RWPE2 (cell line): Measurements from ENCODE around the gene ATP10B.
"Not testable (repeated sequence)": the region's sequence is repeated elsewhere in the genome, so short reads cannot be mapped to it uniquely, and the experiment has no call there.

ENCODE experiments used
- ATAC-seq: fragments of 200-7000 bp; cut with Tn5 transposase; 3 replicates; pipeline ENCODE4 v1.9.1; 2021; ENCODE audit warnings: low read depth
- DNase-seq: peaks from one replicate; pipeline ENCODE4 v3.0.0-alpha.2; 2020; ENCODE audit warnings: low spot score
- H3K27ac ChIP-seq: fragments of 450-650 bp; 2 replicates; pipeline ENCODE4 v1.5.1; 2017; ENCODE audit warnings: mild to moderate bottlenecking; ENCODE audit not compliant: poor library complexity, severe bottlenecking
- H3K27me3 ChIP-seq: fragments of 250-450 bp; sonication (Bioruptor Pico); 2 replicates; pipeline ENCODE4 v1.5.1; 2021; ENCODE audit warnings: mild to moderate bottlenecking, moderate library complexity; ENCODE audit not compliant: insufficient read depth, poor library complexity, severe bottlenecking
- H3K36me3 ChIP-seq: fragments of 250-450 bp; sonication (Bioruptor Pico); 2 replicates; pipeline ENCODE4 v1.5.1; 2020; ENCODE audit warnings: low read depth, mild to moderate bottlenecking, moderate library complexity
- H3K4me1 ChIP-seq: fragments of 250-450 bp; sonication (Bioruptor Pico); 2 replicates; pipeline ENCODE4 v1.5.1; 2021; ENCODE audit warnings: mild to moderate bottlenecking, moderate library complexity; ENCODE audit not compliant: insufficient read depth, poor library complexity, severe bottlenecking
- H3K4me3 ChIP-seq: fragments of 250-450 bp; sonication (Bioruptor Pico); 2 replicates; pipeline ENCODE4 v1.5.1; 2021; ENCODE audit warnings: mild to moderate bottlenecking, moderate library complexity; ENCODE audit not compliant: severe bottlenecking
- H3K9me3 ChIP-seq: fragments of 250-450 bp; sonication (Bioruptor Pico); 2 replicates; pipeline ENCODE4 v1.5.1; 2021; ENCODE audit warnings: mild to moderate bottlenecking, moderate library complexity; ENCODE audit not compliant: severe bottlenecking
- TF ChIP-seq, protein P1 (sequence below): fragments of 450-650 bp; IDR thresholded peaks from one replicate; pipeline ENCODE4 v1.5.1; 2017; ENCODE audit warnings: mild to moderate bottlenecking, moderate library complexity; ENCODE audit not compliant: poor library complexity, severe bottlenecking

Gene ATP10B

DNA sequence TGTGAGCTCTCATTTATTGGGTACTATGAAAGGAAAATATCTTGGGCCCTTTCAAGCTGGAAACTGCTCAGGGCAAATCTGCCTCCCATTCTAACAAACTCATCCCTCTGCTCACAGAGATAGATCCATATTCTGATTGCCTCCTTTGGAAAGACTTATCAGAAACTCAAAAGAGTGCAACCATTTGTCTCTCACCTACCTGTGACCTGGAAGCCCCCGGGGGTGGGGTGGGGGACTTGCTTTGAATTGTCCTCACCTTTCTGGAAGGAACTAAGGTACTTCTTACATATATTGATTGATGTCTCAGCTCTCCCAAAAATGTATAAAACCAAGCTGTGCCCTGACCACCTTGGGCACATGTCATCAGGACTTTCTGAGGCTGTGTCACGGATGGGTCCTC, 125.3 kb downstream of the ATP10B start:
- no peak overlapping the region for H3K27ac ChIP-seq
- H3K4me3 ChIP-seq = no peak overlapping the region
- no peaks in the 10 kb centered on the region for H3K36me3 ChIP-seq
- no peaks in the 10 kb centered on the region for H3K4me1 ChIP-seq
- DNase-seq (no peak), ATAC-seq (no peak)
- no peaks in the 10 kb centered on the region for H3K9me3 ChIP-seq
- TF ChIP-seq, protein P1, sequence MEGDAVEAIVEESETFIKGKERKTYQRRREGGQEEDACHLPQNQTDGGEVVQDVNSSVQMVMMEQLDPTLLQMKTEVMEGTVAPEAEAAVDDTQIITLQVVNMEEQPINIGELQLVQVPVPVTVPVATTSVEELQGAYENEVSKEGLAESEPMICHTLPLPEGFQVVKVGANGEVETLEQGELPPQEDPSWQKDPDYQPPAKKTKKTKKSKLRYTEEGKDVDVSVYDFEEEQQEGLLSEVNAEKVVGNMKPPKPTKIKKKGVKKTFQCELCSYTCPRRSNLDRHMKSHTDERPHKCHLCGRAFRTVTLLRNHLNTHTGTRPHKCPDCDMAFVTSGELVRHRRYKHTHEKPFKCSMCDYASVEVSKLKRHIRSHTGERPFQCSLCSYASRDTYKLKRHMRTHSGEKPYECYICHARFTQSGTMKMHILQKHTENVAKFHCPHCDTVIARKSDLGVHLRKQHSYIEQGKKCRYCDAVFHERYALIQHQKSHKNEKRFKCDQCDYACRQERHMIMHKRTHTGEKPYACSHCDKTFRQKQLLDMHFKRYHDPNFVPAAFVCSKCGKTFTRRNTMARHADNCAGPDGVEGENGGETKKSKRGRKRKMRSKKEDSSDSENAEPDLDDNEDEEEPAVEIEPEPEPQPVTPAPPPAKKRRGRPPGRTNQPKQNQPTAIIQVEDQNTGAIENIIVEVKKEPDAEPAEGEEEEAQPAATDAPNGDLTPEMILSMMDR = no peak
- no peaks in the 10 kb centered on the region for H3K27me3 ChIP-seq

DNA sequence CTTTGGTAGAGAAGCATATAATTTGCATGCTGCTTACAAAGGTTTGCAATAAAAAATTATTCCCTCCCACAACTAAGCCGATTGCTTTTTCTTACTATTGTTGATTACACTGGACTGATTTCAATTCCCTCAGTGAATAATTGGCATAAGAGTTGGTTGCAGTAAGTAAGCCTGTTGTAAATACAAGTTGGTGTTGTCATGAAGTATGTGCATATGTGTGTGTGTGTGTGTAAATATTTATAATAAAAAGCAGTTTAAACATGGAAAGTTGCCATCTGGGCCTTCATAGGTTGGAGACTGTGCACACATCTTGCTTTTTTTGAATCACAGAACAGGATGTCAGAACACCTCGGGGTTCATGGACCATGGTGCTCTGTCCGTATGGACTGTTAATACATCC, 131.2 kb downstream of the ATP10B start:
- no peak overlapping the region for H3K4me3 ChIP-seq
- H3K9me3 ChIP-seq = no peaks in the 10 kb centered on the region
- no peaks in the 10 kb centered on the region for H3K27me3 ChIP-seq
- H3K27ac ChIP-seq = no peak overlapping the region
- no peaks in the 10 kb centered on the region for H3K4me1 ChIP-seq
- H3K36me3 ChIP-seq = no peaks in the 10 kb centered on the region
- ATAC-seq (no peak), DNase-seq (no peak)
- TF ChIP-seq, protein P1 = no peak

DNA sequence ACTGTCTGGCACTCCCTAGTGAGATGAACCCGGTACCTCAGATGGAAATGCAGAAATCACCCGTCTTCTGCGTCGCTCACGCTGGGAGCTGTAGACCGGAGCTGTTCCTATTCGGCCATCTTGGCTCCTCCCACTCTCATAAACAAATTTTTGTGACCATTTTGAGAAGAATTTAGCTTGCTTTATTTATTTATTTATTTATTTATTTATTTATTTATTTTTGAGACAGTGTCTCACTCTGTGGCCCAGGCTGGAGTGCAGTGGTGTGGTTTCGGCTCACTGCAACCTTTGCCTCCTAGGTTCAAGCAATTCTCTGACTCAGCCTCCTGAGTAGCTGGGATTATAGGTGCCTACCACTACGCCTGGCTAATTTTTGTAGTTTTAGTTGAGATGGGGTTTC, 136.5 kb downstream of the ATP10B start:
- not testable (repeated sequence) for DNase-seq, H3K27me3 ChIP-seq, H3K4me3 ChIP-seq, ATAC-seq, H3K9me3 ChIP-seq, H3K4me1 ChIP-seq, H3K36me3 ChIP-seq, H3K27ac ChIP-seq

DNA sequence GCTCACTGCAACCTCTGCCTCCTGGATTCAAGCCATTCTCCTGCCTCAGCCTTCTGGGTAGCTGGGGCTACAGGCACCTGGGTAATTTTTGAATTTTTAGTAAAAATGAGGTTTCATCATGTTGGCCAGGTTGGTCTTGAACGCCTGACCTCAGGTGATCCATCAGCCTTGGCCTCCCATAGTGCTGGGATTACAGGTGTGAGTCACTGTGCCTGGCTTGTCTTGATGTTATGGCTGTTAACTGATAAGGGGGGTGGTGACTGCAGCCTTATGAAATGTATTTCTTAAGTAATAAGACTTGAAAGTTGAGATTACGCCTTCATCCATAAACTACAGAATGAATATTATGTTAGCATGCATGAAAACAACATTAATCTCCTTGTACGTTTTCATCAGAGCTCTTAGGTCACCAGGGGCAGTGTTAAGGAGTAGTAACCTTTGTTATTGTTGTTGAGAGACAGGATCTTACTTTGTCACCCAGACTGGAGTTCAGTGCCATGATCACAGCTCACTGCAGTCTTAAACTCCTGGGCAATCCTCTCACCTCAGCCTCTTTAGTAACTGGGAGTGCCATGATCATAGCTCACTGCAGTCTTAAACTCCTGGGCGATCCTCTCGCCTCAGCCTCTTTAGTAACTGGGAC, 148.3 kb downstream of the ATP10B start:
- DNase-seq (no peak), ATAC-seq (no peak)
- no peaks in the 10 kb centered on the region for H3K36me3 ChIP-seq
- H3K4me1 ChIP-seq = no peaks in the 10 kb centered on the region
- peaks cover 5% of the 10 kb centered on the region for H3K9me3 ChIP-seq
- TF ChIP-seq, protein P1 = no peak
- H3K27me3 ChIP-seq = no peaks in the 10 kb centered on the region
- no peak overlapping the region for H3K27ac ChIP-seq
- no peak overlapping the region for H3K4me3 ChIP-seq

DNA sequence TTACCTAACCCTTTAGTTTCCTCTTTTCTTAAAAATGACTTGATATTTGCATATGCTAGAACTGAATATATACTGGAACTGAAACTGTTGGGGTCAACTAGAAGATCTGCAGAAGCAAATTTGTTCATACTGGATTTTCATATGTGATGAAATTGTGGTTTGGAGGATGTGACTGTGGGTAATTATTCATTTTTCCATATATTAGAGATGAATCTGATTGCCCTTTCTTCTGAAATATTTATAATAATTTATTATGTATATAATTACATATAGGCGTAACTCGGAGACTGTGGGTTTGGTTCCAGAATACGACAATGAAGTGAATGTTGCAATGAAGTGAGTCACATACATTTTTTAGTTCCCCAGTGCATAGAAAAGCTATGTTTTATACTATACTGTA, 149.1 kb downstream of the ATP10B start:
- H3K9me3 ChIP-seq = peaks cover 5% of the 10 kb centered on the region
- no peak overlapping the region for H3K27ac ChIP-seq
- H3K4me3 ChIP-seq = no peak overlapping the region
- H3K4me1 ChIP-seq = no peaks in the 10 kb centered on the region
- TF ChIP-seq, protein P1 = no peak
- DNase-seq (no peak), ATAC-seq (no peak)
- no peaks in the 10 kb centered on the region for H3K27me3 ChIP-seq
- H3K36me3 ChIP-seq = no peaks in the 10 kb centered on the region
